Activated naive CD4-positive, alpha-beta T cell treated with anti-CD3 and anti-CD28 coated beads, Interleukin-2, amount 50 U/mL, for 72 hours (primary cell): ENCODE data around the gene CACNG5. TPM values are rescaled to one million over a fixed set of nuclear protein-coding genes. Genes with fewer than 3 reads are reported as not detected.

Experiments used
- ATAC-seq, 2 donors: fragments of 150-1000 bp; cut with Tn5 transposase; 2 replicates each; pipeline ENCODE4 v1.10.0; 2021; ENCODE audit warnings: mild to moderate bottlenecking in 2 of 2, moderate library complexity in 2 of 2
- DNase-seq, 2 donors: peaks; one replicate each; pipeline ENCODE4 v3.0.0; 2021 to 2022; ENCODE audit warnings: low spot score in 2 of 2
- H3K27ac Mint-ChIP-seq, 2 donors: one replicate each; pipeline ENCODE4 v1.8.0; 2022; ENCODE audit warnings: mild to moderate bottlenecking in 2 of 2, mixed read lengths in 2 of 2
- H3K36me3 Mint-ChIP-seq, 2 donors: one replicate each; pipeline ENCODE4 v1.8.0; 2022; ENCODE audit warnings: mixed read lengths in 2 of 2
- H3K9me3 Mint-ChIP-seq, 2 donors: one replicate each; pipeline ENCODE4 v1.8.0; 2022; ENCODE audit warnings: mixed read lengths in 2 of 2
- total RNA-seq, 2 donors: library from RNA; stranded (reverse); gene quantifications; one replicate each; pipeline ENCODE4 v1.2.3, GENCODE V29; 2022

The CACNG5 gene, protein sequence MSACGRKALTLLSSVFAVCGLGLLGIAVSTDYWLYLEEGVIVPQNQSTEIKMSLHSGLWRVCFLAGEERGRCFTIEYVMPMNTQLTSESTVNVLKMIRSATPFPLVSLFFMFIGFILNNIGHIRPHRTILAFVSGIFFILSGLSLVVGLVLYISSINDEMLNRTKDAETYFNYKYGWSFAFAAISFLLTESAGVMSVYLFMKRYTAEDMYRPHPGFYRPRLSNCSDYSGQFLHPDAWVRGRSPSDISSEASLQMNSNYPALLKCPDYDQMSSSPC
- not detected for total RNA-seq

- Mint-ChIP-seq H3K36me3 (no peaks in the 10 kb centered on the region), H3K9me3 (no peaks in the 10 kb centered on the region), H3K27ac (no peak within 1 kb of the TSS)
- ATAC-seq = peak in 1 of 2 donors; percentile 34
- DNase-seq = no peak
Measured at GRCh38 chr17:66834919-66835454, at the start of gene CACNG5. CACNG5 (plus strand) TSS chr17:66835117; CDS start chr17:66877333, 42,216 bp downstream.

- Mint-ChIP-seq H3K36me3 (peaks cover 5 to 14% of the 10 kb centered on the region in 2 donors), H3K9me3 (no peaks in the 10 kb centered on the region), H3K27ac (no peak overlapping the region)
- ATAC-seq = no peak
- no peak for DNase-seq
Measured at GRCh38 chr17:66786107-66786506, 48.8 kb upstream of the CACNG5 start.

GRCh38 chr17:66787914-66788313 lies 47.0 kb upstream of the CACNG5 start:
- peak overlapping the region in 1 of 2 donors; percentile 27 for H3K27ac Mint-ChIP-seq
- peaks cover 13 to 24% of the 10 kb centered on the region in 2 donors for H3K36me3 Mint-ChIP-seq
- no peak for DNase-seq
- no peaks in the 10 kb centered on the region for H3K9me3 Mint-ChIP-seq
- ATAC-seq = no peak

- ATAC-seq (no peak), DNase-seq (no peak)
- no peak overlapping the region for H3K27ac Mint-ChIP-seq
- H3K9me3 Mint-ChIP-seq = no peaks in the 10 kb centered on the region
- peaks cover 13 to 35% of the 10 kb centered on the region in 2 donors for H3K36me3 Mint-ChIP-seq
Measured at GRCh38 chr17:66789093-66789492, 45.8 kb upstream of the CACNG5 start.

GRCh38 chr17:66789961-66790437 lies 44.9 kb upstream of the CACNG5 start:
- ATAC-seq = no peak
- H3K36me3 Mint-ChIP-seq = peaks cover 13 to 35% of the 10 kb centered on the region in 2 donors
- H3K27ac Mint-ChIP-seq = peak overlapping the region in 1 of 2 donors; percentile 39
- no peak for DNase-seq
- no peaks in the 10 kb centered on the region for H3K9me3 Mint-ChIP-seq

GRCh38 chr17:66790501-66791061 lies 44.3 kb upstream of the CACNG5 start:
- Mint-ChIP-seq H3K9me3 (no peaks in the 10 kb centered on the region), H3K27ac (peak overlapping the region; percentile 13 to 57), H3K36me3 (peaks cover 13 to 35% of the 10 kb centered on the region in 2 donors)
- ATAC-seq (no peak), DNase-seq (no peak)

GRCh38 chr17:66791347-66791746 lies 43.6 kb upstream of the CACNG5 start:
- ATAC-seq = no peak
- H3K36me3 Mint-ChIP-seq = peaks cover 16 to 42% of the 10 kb centered on the region in 2 donors
- no peaks in the 10 kb centered on the region for H3K9me3 Mint-ChIP-seq
- no peak for DNase-seq
- peak overlapping the region; percentile 13 to 96 for H3K27ac Mint-ChIP-seq

DNA sequence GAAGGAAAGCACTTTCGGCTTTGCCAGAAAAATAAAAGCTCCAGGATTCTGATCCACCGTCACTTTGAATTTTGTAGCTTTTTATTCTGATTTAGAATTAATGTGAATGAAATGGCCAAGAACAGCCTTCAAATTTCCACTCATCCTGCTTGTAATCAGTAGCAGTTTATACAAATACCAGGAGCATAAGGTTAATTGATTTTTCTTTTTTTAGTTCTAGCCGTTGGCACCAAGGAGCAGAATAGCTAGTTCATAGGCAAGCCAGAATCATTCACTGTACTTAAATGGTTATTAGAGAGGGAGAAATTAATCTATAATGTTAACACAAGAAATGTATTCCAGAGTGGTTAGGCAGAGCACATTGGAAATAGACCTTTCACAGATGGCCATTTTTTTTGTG lies 41.1 kb upstream of the CACNG5 start:
- H3K36me3 Mint-ChIP-seq = peaks cover 29 to 52% of the 10 kb centered on the region in 2 donors
- peaks cover 0 to 4% of the 10 kb centered on the region in 2 donors for H3K9me3 Mint-ChIP-seq
- H3K27ac Mint-ChIP-seq = no peak overlapping the region
- DNase-seq (no peak), ATAC-seq (no peak)

DNA sequence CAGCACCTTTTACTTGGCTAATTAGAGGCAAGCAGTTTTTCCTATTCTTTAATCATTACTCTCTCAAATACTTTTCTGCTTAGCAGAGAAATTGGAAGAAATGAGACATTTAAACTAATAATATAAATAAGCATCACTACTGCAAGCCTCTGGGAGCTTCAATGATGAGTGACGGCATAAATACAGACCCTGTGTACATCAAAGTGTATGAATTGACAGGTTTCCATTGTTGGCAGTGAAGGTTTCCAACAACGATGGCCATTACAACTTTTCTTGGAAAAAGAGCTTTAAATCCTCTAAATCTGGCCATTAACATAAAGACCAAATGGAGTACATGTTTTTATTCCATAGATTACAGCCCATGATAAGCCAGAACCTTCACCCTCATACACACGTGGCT lies 39.4 kb upstream of the CACNG5 start:
- Mint-ChIP-seq H3K36me3 (peaks cover 36 to 54% of the 10 kb centered on the region in 2 donors), H3K9me3 (peaks cover 0 to 4% of the 10 kb centered on the region in 2 donors), H3K27ac (no peak overlapping the region)
- no peak for DNase-seq
- no peak for ATAC-seq

DNA sequence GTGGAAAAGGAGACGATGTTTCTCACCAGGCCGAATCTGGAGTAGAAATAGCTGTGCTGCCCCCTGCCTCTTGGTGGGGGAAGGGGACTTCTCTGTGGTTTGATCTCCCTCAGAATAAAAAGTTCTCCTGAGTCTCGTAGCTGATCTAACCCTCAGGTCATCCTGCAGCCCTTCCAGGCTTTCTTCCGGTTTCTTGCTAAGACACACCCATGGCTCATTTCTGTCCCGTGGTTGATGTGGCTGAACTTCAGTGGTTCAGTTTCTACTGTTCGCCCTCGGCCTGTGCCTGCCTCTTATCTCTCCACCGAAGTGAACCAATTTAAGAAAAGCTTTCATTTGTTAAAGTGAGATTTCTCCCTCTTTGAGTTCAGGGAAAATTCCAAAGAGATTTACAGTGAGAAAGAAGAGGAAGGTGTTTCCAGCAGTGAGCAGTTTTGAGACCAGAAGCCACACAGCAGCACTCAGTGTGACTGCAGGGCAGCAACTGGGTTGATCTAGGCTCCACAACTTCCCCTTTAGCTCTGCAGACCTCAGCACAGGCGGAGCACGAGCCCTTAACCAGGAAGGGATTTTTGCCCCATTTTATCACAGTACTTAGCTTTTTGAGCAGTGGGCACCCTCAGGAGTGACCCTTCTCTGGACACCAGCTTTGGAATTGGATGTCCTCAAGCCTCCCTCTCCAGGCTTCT lies 34.9 kb upstream of the CACNG5 start:
- peak overlapping the region; percentile 12 to 62 for H3K27ac Mint-ChIP-seq
- peaks cover 23 to 31% of the 10 kb centered on the region in 2 donors for H3K36me3 Mint-ChIP-seq
- ATAC-seq = no peak

GRCh38 chr17:66803474-66803951 lies 31.4 kb upstream of the CACNG5 start:
- H3K36me3 Mint-ChIP-seq = peaks cover 14 to 30% of the 10 kb centered on the region in 2 donors
- no peak for ATAC-seq
- H3K27ac Mint-ChIP-seq = no peak overlapping the region
- no peaks in the 10 kb centered on the region for H3K9me3 Mint-ChIP-seq
- DNase-seq = no peak

More for the DNA sequence above, 34.9 kb upstream of the CACNG5 start:
- DNase-seq = no peak
- peaks cover 0 to 4% of the 10 kb centered on the region in 2 donors for H3K9me3 Mint-ChIP-seq

- ATAC-seq = peak in 1 of 2 donors; percentile 31
- Mint-ChIP-seq H3K9me3 (no peaks in the 10 kb centered on the region), H3K36me3 (peaks cover 7 to 24% of the 10 kb centered on the region in 2 donors), H3K27ac (peak overlapping the region in 1 of 2 donors; percentile 50)
- DNase-seq = no peak
Measured at GRCh38 chr17:66805567-66805966, 29.4 kb upstream of the CACNG5 start.

DNA sequence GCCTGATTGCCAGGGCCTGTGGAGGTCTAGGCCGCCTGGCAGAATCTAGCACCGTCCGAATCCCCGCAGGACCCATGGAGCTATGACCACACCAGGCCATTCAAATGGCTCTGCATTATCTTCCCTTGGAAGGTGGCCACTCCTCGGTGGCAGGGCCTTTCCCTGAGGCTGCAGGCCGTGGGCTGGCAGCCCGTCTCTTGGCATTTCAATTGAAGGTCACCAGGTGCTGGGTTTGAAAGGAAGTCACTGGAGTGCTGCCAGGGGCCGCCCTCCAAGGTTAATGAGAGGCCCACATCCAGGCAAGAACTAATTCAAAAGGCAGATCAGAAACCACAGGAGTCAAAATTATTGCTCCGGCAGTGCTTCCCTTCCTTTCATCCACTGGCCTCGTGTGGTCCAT lies 27.7 kb upstream of the CACNG5 start:
- Mint-ChIP-seq H3K27ac (peak overlapping the region; percentile 36 to 75), H3K9me3 (no peaks in the 10 kb centered on the region), H3K36me3 (peaks cover 7 to 24% of the 10 kb centered on the region in 2 donors)
- ATAC-seq = peak in 1 of 2 donors; percentile 23
- DNase-seq = no peak

- ATAC-seq (no peak), DNase-seq (no peak)
- no peak overlapping the region for H3K27ac Mint-ChIP-seq
- H3K36me3 Mint-ChIP-seq = peaks cover 7 to 24% of the 10 kb centered on the region in 2 donors
- H3K9me3 Mint-ChIP-seq = no peaks in the 10 kb centered on the region
Measured at GRCh38 chr17:66809408-66809807, 25.5 kb upstream of the CACNG5 start.

GRCh38 chr17:66810951-66811682 lies 23.8 kb upstream of the CACNG5 start:
- no peak for ATAC-seq
- no peak for DNase-seq
- no peaks in the 10 kb centered on the region for H3K9me3 Mint-ChIP-seq
- H3K36me3 Mint-ChIP-seq = peaks cover 2 to 21% of the 10 kb centered on the region in 2 donors
- no peak overlapping the region for H3K27ac Mint-ChIP-seq

GRCh38 chr17:66811683-66812054 lies 23.2 kb upstream of the CACNG5 start:
- H3K27ac Mint-ChIP-seq = peak overlapping the region in 1 of 2 donors; percentile 57
- H3K36me3 Mint-ChIP-seq = peaks cover 0 to 16% of the 10 kb centered on the region in 2 donors
- ATAC-seq (no peak), DNase-seq (no peak)
- H3K9me3 Mint-ChIP-seq = no peaks in the 10 kb centered on the region
